T-helper 1 cell treated with Interleukin-12 subunit alpha and Interleukin-12 subunit beta and Interleukin-4 antibody, amounts not matched to agents 30 ng/mL and 1 ng/mL, for 36 hours (primary cell): ENCODE results near the gene CNDP1. TPM values are rescaled to one million over a fixed set of nuclear protein-coding genes. Genes with fewer than 3 reads are reported as not detected.
"Not testable (repeated sequence)": the region's sequence is repeated elsewhere in the genome, so short reads cannot be mapped to it uniquely, and the experiment has no call there.

Experiments
- intact Hi-C: fragments of 100-400 bp; cut with micrococcal nuclease; formaldehyde crosslinking; loops from one replicate; pipeline ENCODE4 v1.15.1; 2024
- total RNA-seq: library from RNA; stranded (reverse); gene quantifications from 2 replicates; pipeline ENCODE4 v1.2.3, GENCODE V29; 2022

The CNDP1 gene
- total RNA-seq, 1 donor from 2014 or later: not detected

GRCh38 chr18:74519320-74520095 lies 14.8 kb upstream of the CNDP1 start:
- intact Hi-C loops: no loop called here

- intact Hi-C loops: no loop called here
Observed at GRCh38 chr18:74520096-74520833, 14.0 kb upstream of the CNDP1 start.

- intact Hi-C loops: no loop called here
Observed at GRCh38 chr18:74521068-74521725, 13.1 kb upstream of the CNDP1 start.

GRCh38 chr18:74522635-74523548 lies 11.4 kb upstream of the CNDP1 start:
- intact Hi-C loops: no loop called here

GRCh38 chr18:74524097-74524496 lies 10.2 kb upstream of the CNDP1 start:
- intact Hi-C loops: no loop called here

- intact Hi-C loops: not testable (repeated sequence)
Observed at GRCh38 chr18:74524915-74525314, 9.4 kb upstream of the CNDP1 start.

- intact Hi-C loops: no loop called here
Observed at GRCh38 chr18:74525741-74526140, 8.6 kb upstream of the CNDP1 start.

- intact Hi-C loops: no loop called here
Observed at GRCh38 chr18:74526488-74526887, 7.8 kb upstream of the CNDP1 start.

GRCh38 chr18:74528478-74528877 lies 5.8 kb upstream of the CNDP1 start:
- intact Hi-C loops: no loop called here

GRCh38 chr18:74528913-74529312 lies 5.4 kb upstream of the CNDP1 start:
- intact Hi-C loops: no loop called here

GRCh38 chr18:74529378-74529777 lies 4.9 kb upstream of the CNDP1 start:
- intact Hi-C loops: no loop called here

GRCh38 chr18:74529811-74530583 lies 4.3 kb upstream of the CNDP1 start:
- intact Hi-C loops: no loop called here

GRCh38 chr18:74530584-74530862 lies 3.8 kb upstream of the CNDP1 start:
- intact Hi-C loops: no loop called here

- intact Hi-C loops: no loop called here
Observed at GRCh38 chr18:74531043-74531442, 3.3 kb upstream of the CNDP1 start.

GRCh38 chr18:74532511-74533025 lies 1.7 kb upstream of the CNDP1 start:
- intact Hi-C loops: no loop called here

- intact Hi-C loops: no loop called here
Observed at GRCh38 chr18:74533666-74534065, 634 bp upstream of the CNDP1 start.

- intact Hi-C loops: no loop called here
Observed at GRCh38 chr18:74534981-74535649, 815 bp downstream of the CNDP1 start.

- intact Hi-C loops: no loop called here
Observed at GRCh38 chr18:74539289-74539688, 5.0 kb downstream of the CNDP1 start.

GRCh38 chr18:74540652-74541421 lies 6.5 kb downstream of the CNDP1 start:
- intact Hi-C loops: no loop called here
